ENCODE measurements around the gene ENAH. TPM values are rescaled to one million over a fixed set of nuclear protein-coding genes. Genes with fewer than 3 reads are reported as not detected.
"Not testable (repeated sequence)": the region's sequence is repeated elsewhere in the genome, so short reads cannot be mapped to it uniquely, and the experiment has no call there.

Gene ENAH
- total and polyA plus RNA-seq, 9 of the 15 experiments (the other 6 are each of a cell fraction or from before 2014, with no cell fraction given) = 0.03 to 1.2 (median 0.15) TPM

DNA sequence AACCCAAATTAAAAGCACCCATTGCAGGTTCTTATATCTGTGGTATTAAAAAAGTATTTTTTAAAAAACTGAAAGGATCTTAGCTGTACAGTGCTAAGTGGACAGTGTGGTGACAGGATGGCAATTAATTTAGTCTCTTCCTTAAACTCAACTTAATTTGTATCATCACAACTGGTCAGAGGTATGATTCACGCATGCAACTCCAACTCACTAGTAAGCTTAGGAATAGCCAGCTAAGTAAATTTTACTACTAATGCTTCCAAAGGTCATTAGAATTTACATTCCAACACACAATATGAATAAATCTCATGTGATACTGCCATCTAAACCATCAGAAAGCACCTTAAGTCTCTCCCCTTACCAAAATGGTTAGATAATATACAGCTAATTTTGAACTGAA is 35.4 kb downstream of the ENAH start (continued):
- TF ChIP-seq, protein P1, sequence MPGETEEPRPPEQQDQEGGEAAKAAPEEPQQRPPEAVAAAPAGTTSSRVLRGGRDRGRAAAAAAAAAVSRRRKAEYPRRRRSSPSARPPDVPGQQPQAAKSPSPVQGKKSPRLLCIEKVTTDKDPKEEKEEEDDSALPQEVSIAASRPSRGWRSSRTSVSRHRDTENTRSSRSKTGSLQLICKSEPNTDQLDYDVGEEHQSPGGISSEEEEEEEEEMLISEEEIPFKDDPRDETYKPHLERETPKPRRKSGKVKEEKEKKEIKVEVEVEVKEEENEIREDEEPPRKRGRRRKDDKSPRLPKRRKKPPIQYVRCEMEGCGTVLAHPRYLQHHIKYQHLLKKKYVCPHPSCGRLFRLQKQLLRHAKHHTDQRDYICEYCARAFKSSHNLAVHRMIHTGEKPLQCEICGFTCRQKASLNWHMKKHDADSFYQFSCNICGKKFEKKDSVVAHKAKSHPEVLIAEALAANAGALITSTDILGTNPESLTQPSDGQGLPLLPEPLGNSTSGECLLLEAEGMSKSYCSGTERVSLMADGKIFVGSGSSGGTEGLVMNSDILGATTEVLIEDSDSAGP (CRISPR knock-in tag; IDR thresholded peaks at IDR 0.05) = no peak
- no peak for TF ChIP-seq NR2C1 (IDR thresholded peaks at IDR 0.05)
- no peak for TF ChIP-seq NR2C1 (tag; IDR thresholded peaks at IDR 0.05)
- TF ChIP-seq ZBTB1 (CRISPR knock-in tag; IDR thresholded peaks at IDR 0.05; ENCODE audit: borderline replicate concordance, low read depth) = no peak
- no peak for TF ChIP-seq CBFA2T2 (conservative IDR thresholded peaks at IDR 0.05)
- TF ChIP-seq, protein P2, sequence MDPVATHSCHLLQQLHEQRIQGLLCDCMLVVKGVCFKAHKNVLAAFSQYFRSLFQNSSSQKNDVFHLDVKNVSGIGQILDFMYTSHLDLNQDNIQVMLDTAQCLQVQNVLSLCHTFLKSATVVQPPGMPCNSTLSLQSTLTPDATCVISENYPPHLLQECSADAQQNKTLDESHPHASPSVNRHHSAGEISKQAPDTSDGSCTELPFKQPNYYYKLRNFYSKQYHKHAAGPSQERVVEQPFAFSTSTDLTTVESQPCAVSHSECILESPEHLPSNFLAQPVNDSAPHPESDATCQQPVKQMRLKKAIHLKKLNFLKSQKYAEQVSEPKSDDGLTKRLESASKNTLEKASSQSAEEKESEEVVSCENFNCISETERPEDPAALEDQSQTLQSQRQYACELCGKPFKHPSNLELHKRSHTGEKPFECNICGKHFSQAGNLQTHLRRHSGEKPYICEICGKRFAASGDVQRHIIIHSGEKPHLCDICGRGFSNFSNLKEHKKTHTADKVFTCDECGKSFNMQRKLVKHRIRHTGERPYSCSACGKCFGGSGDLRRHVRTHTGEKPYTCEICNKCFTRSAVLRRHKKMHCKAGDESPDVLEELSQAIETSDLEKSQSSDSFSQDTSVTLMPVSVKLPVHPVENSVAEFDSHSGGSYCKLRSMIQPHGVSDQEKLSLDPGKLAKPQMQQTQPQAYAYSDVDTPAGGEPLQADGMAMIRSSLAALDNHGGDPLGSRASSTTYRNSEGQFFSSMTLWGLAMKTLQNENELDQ (CRISPR knock-in tag; IDR thresholded peaks at IDR 0.05; ENCODE audit: borderline replicate concordance) = no peak
- no peak for TF ChIP-seq ZNF263 (CRISPR knock-in tag; IDR thresholded peaks at IDR 0.05; ENCODE audit: borderline replicate concordance)
- TF ChIP-seq ZNF274 (IDR thresholded peaks at IDR 0.05; ENCODE audit: borderline replicate concordance, low read depth, low read length) = no peak
- no peak for TF ChIP-seq ZNF3 (CRISPR knock-in tag; IDR thresholded peaks at IDR 0.05)
- TF ChIP-seq NFYB (IDR thresholded peaks at IDR 0.05; ENCODE audit: extremely low read depth, insufficient read length) = no peak
- TF ChIP-seq STAT5B (CRISPR knock-in tag; IDR thresholded peaks at IDR 0.05) = no peak
- no peak for TF ChIP-seq ERF (CRISPR knock-in tag; IDR thresholded peaks at IDR 0.05)
- no peak for TF ChIP-seq GTF2F1 (IDR thresholded peaks at IDR 0.05; ENCODE audit: low read depth, low read length)
- no peak for TF ChIP-seq KDM2B (CRISPR knock-in tag; IDR thresholded peaks at IDR 0.05)
- TF ChIP-seq ZNF165 (CRISPR knock-in tag; IDR thresholded peaks at IDR 0.05; ENCODE audit: borderline replicate concordance) = no peak

DNA sequence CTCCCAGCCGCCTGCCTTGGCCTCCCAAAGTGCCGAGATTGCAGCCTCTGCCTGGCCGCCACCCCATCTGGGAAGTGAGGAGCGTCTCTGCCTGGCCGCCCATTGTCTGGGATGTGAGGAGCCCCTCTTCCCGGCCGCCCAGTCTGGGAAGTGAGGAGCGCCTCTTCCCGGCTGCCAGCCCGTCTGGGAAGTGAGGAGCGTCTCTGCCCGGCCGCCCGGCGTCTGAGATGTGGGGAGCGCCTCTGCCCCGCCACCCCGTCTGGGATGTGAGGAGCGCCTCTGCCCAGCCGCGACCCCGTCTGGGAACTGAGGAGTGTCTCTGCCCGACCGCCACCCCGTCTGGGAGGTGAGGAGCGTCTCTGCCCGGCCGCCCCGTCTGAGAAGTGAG is 37.5 kb downstream of the ENAH start:
- POLR2A ChIA-PET; in situ Hi-C loops (cut with MboI): not testable (repeated sequence)

More for the DNA sequence above, 37.5 kb downstream of the ENAH start:
- FAIRE-seq; H3K4me1 ChIP-seq (replicated peaks in 1 of 2; ENCODE audit: control insufficient read depth in 2 of 2, insufficient read depth in 2 of 2, low read length in 2 of 2); DNase-seq (ENCODE audit: extremely low read depth in 1 of 4, low spot score in 3 of 4); CTCF ChIA-PET (ENCODE audit: low intra/inter-chr PET ratio); H4K20me1 ChIP-seq (replicated peaks; ENCODE audit: control insufficient read depth, insufficient read depth, low read length); H2AFZ ChIP-seq (ENCODE audit: low read depth, low read length); H3K4me2 ChIP-seq (ENCODE audit: insufficient read depth, low read length); H3K9me1 ChIP-seq (ENCODE audit: control insufficient read depth, insufficient read depth, low read length); intact Hi-C loops (cut with micrococcal nuclease); ATAC-seq; H3K79me2 ChIP-seq (ENCODE audit: control insufficient read depth, insufficient read depth, low read length); H3K4me3 ChIP-seq; H3K36me3 ChIP-seq (ENCODE audit: control insufficient read depth, insufficient read depth, low read length); H3K9me3 ChIP-seq (replicated peaks; ENCODE audit: control insufficient read depth, insufficient read depth, low read depth, low read length); H3K27ac ChIP-seq (ENCODE audit: extremely low read depth, low read depth, low read length); H3K9ac ChIP-seq (ENCODE audit: insufficient read depth in 1 of 2, low read depth in 2 of 2, low read length in 2 of 2); BruUV-seq (replicated peaks): not testable (repeated sequence)
- WGBS (ENCODE audit: insufficient coverage, low coverage, missing lambda C conversion rate) = 8% methylated on average over 13 of the region's 29 CpGs
- peaks cover 12 to 22% of the 10 kb centered on the region in 2 experiments for H3K27me3 ChIP-seq (ENCODE audit: control insufficient read depth in 2 of 2, insufficient read depth in 2 of 2, low read length in 2 of 2)
